HEK293T (cell line): ENCODE results near the gene OR10G2.
"Not testable (repeated sequence)": the region's sequence is repeated elsewhere in the genome, so short reads cannot be mapped to it uniquely, and the experiment has no call there.

ENCODE experiments used
- CTCF ChIA-PET: fragments of 350-600 bp; formaldehyde crosslinking; extraction: SDS; loops from one replicate; lab custom pipeline; 2021; ENCODE audit warnings: antibody characterized with exemption, inconsistent platforms; lab: Yijun Ruan, JAX
- POLR2A ChIA-PET: fragments of 350-600 bp; formaldehyde crosslinking; extraction: SDS; loops from one replicate; lab custom pipeline; 2020; ENCODE audit warnings: antibody characterized with exemption, inconsistent platforms; lab: Yijun Ruan, JAX
- DNase-seq: peaks from one replicate; pipeline ENCODE4 v3.0.0; 2012; ENCODE audit warnings: mixed read lengths; ENCODE audit errors: extremely low spot score
- ARNT ChIP-seq: fragments of 450-650 bp; IDR thresholded peaks from 2 replicates; pipeline ENCODE4 v1.6.1; 2017; ENCODE audit warnings: mild to moderate bottlenecking
- BHLHE40 ChIP-seq: fragments of 450-650 bp; IDR thresholded peaks from 2 replicates; pipeline ENCODE4 v1.6.1; 2016; ENCODE audit warnings: mild to moderate bottlenecking, moderate library complexity, borderline replicate concordance
- CTBP1 ChIP-seq: fragments of 450-650 bp; IDR thresholded peaks from 2 replicates; pipeline ENCODE4 v1.6.1; 2016; ENCODE audit warnings: borderline replicate concordance
- ELF4 ChIP-seq: fragments of 450-650 bp; IDR thresholded peaks from 2 replicates; pipeline ENCODE4 v1.6.1; 2017; ENCODE audit warnings: antibody characterized with exemption
- FOXA1 ChIP-seq: fragments of 450-650 bp; IDR thresholded peaks from 2 replicates; pipeline ENCODE4 v1.6.1; 2016; ENCODE audit warnings: mild to moderate bottlenecking
- FOXK2 ChIP-seq: fragments of 450-650 bp; IDR thresholded peaks from 2 replicates; pipeline ENCODE4 v1.6.1; 2016; ENCODE audit warnings: mild to moderate bottlenecking
- FOXM1 ChIP-seq: fragments of 450-650 bp; IDR thresholded peaks from 2 replicates; pipeline ENCODE4 v1.6.1; 2017; ENCODE audit warnings: mild to moderate bottlenecking, borderline replicate concordance
- HDGF ChIP-seq: fragments of 450-650 bp; IDR thresholded peaks from 2 replicates; pipeline ENCODE4 v1.6.1; 2017; ENCODE audit warnings: antibody characterized with exemption, borderline replicate concordance
- L3MBTL2 ChIP-seq: fragments of 450-650 bp; conservative IDR thresholded peaks from 2 replicates; pipeline ENCODE4 v1.6.1; 2016; ENCODE audit warnings: mild to moderate bottlenecking
- LEF1 ChIP-seq: fragments of 450-650 bp; IDR thresholded peaks from 2 replicates; pipeline ENCODE4 v1.6.1; 2017; ENCODE audit warnings: mild to moderate bottlenecking, borderline replicate concordance
- NFRKB ChIP-seq: fragments of 450-650 bp; IDR thresholded peaks from 2 replicates; pipeline ENCODE4 v1.6.1; 2016; ENCODE audit warnings: mild to moderate bottlenecking, moderate library complexity
- SP1 ChIP-seq: fragments of 450-650 bp; IDR thresholded peaks from 2 replicates; pipeline ENCODE4 v1.6.1; 2017
- SUZ12 ChIP-seq: fragments of 450-650 bp; IDR thresholded peaks from 2 replicates; pipeline ENCODE4 v1.6.1; 2016; ENCODE audit warnings: mild to moderate bottlenecking
- TARDBP ChIP-seq: fragments of 450-650 bp; IDR thresholded peaks from 2 replicates; pipeline ENCODE4 v1.6.1; 2016
- ZNF384 ChIP-seq: fragments of 450-650 bp; IDR thresholded peaks from 2 replicates; pipeline ENCODE4 v1.6.1; 2016
- TF ChIP-seq, protein P1 (sequence below): fragments of 450-650 bp; IDR thresholded peaks from 2 replicates; pipeline ENCODE4 v1.6.1; 2016

OR10G2 gene

DNA sequence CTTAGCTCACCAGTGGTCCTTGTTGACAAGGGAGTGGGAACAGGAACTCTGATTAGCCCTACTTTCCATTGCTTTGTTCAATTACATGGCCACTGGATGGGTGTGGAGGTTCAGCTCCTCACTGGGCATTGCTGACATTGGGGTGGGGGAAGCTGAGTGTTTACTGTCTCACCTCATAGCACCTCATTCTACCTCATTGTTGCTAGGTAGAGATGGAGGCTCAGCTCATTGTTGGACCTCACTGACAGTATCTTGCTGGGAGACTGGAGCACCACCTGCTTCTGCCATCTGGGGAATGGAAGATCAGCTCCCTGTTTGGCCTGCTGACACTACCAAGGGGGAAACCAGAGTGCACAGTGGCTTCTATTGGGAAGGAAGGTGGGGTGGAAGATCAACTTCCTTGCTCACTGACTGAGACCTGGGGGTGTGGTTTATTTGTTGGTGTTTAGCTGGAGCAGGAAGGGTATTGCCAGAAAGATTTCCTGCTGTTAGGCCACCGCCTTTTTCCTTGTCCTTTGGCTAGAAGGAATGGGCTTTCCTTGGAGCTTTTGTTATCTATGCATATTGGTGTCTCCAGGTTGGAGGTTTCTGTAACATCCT is 17.6 kb upstream of the OR10G2 start:
- DNase-seq: no peak
- ChIA-PET POLR2A (no interaction called here), CTCF (no interaction called here)
- TF ChIP-seq CTBP1 (no peak), SUZ12 (no peak), LEF1 (no peak), FOXM1 (no peak), SP1 (no peak), ZNF384 (no peak), HDGF (no peak), BHLHE40 (no peak), FOXK2 (no peak), NFRKB (no peak), FOXA1 (no peak)
- TF ChIP-seq, protein P1, sequence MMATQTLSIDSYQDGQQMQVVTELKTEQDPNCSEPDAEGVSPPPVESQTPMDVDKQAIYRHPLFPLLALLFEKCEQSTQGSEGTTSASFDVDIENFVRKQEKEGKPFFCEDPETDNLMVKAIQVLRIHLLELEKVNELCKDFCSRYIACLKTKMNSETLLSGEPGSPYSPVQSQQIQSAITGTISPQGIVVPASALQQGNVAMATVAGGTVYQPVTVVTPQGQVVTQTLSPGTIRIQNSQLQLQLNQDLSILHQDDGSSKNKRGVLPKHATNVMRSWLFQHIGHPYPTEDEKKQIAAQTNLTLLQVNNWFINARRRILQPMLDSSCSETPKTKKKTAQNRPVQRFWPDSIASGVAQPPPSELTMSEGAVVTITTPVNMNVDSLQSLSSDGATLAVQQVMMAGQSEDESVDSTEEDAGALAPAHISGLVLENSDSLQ: no peak

DNA sequence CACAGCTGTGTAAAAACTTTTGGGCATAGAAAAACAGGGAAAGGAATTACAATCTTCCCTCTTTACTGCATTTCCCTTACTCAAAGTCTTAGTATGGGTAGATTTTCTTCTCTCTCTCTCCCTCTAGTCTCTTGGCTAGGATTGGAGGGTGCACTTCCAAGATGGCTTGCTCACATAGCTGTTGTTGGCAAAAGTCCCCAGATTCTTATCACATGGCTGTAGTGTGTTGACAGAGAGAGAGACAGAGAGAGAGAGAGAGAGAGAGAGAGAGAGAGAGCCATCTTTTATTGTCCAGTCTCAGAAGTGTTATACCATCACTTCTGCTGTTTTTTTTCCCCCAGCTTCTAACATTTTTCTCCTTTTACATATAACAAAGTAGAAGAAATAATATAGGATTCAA is 12.6 kb upstream of the OR10G2 start:
- no peak for DNase-seq
- CTCF ChIA-PET: interaction anchor here (0.7 kb wide), 1 partner anchor 8 kb away, joined by 3 read pairs; no protein-coding TSS in a partner anchor
- no peak for TF ChIP-seq BHLHE40
- no peak for TF ChIP-seq ARNT
- POLR2A ChIA-PET: no interaction called here

DNA sequence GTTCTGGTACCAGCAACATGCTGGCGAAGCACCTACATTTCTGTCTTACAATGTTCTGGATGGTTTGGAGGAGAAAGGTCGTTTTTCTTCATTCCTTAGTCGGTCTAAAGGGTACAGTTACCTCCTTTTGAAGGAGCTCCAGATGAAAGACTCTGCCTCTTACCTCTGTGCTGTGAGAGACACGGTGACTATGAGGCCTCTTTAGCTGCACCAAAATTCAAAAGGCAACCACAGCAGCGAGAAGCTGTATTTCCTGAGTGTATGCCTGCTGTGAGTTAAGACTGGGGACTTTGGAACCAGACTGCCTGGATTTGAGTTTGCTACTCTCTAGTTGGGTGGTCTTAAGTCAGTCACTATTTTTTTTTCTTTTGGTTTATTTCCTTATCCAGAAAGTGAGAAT is 8.7 kb upstream of the OR10G2 start:
- no peak for DNase-seq
- TF ChIP-seq NFRKB: no peak
- TF ChIP-seq FOXM1: no peak
- TF ChIP-seq FOXA1: no peak
- TF ChIP-seq BHLHE40: no peak
- TF ChIP-seq HDGF: no peak
- TF ChIP-seq FOXK2: no peak
- no peak for TF ChIP-seq ELF4
- TF ChIP-seq SP1: no peak
- no peak for TF ChIP-seq ARNT
- no peak for TF ChIP-seq CTBP1
- TF ChIP-seq LEF1: no peak
- TF ChIP-seq ZNF384: no peak
- no peak for TF ChIP-seq TARDBP
- no peak for TF ChIP-seq SUZ12
- TF ChIP-seq L3MBTL2: no peak
- TF ChIP-seq, protein P1: no peak
- ChIA-PET POLR2A (no interaction called here), CTCF (no interaction called here)

DNA sequence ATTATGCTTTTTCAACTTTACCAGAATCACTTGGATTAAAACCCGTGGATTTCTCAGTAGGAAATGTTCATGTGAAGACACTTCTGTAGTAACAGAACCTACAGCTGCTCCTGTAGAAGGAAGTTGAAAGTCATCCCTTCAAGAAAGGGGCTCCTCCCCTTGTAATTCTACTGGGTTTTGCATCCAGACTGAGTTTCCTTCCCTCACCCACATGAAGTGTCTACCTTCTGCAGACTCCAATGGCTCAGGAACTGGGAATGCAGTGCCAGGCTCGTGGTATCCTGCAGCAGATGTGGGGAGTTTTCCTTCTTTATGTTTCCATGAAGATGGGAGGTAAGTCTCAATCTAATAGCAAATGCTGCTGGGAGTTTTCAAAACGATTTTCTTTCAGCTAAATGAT is 7.9 kb upstream of the OR10G2 start:
- DNase-seq: no peak
- CTCF ChIA-PET: no interaction called here
- POLR2A ChIA-PET: no interaction called here
- no peak for TF ChIP-seq NFRKB
- no peak for TF ChIP-seq SP1
- TF ChIP-seq TARDBP: no peak
- TF ChIP-seq FOXM1: no peak
- TF ChIP-seq, protein P1: no peak
- no peak for TF ChIP-seq FOXA1
- TF ChIP-seq FOXK2: no peak
- no peak for TF ChIP-seq BHLHE40
- TF ChIP-seq ARNT: no peak
- no peak for TF ChIP-seq L3MBTL2
- TF ChIP-seq HDGF: no peak
- no peak for TF ChIP-seq ELF4
- no peak for TF ChIP-seq ZNF384
- no peak for TF ChIP-seq LEF1

DNA sequence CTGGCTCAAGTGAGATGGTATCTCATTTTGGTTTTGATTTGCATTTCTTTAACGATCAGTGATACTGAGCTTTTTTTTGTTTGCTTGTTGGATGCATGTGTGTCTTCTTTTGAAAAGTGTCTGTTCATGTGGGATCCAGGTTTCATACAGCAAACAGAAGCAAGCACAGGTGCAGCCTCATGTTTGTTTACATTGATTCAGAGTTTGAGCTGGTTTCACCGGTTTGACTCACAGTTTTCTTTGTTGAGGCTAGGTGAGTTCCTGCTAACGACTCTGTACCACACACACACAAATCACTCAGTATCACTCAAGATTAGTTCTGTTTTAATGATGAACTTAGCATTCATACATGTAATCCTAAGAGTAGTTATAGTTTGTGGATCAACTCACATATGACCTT is 3.7 kb downstream of the OR10G2 start:
- DNase-seq: no peak
- no peak for TF ChIP-seq FOXM1
- no peak for TF ChIP-seq L3MBTL2
- no peak for TF ChIP-seq ELF4
- no peak for TF ChIP-seq FOXK2
- TF ChIP-seq, protein P1: no peak
- no peak for TF ChIP-seq SP1
- TF ChIP-seq BHLHE40: no peak
- no peak for TF ChIP-seq LEF1
- no peak for TF ChIP-seq ARNT
- no peak for TF ChIP-seq SUZ12
- TF ChIP-seq ZNF384: no peak
- no peak for TF ChIP-seq TARDBP
- TF ChIP-seq CTBP1: no peak
- no peak for TF ChIP-seq NFRKB
- TF ChIP-seq FOXA1: no peak
- TF ChIP-seq HDGF: no peak
- ChIA-PET CTCF (interaction anchor here (0.6 to 1.3 kb wide), 2 partner anchors 80 to 118 kb away, joined by 4 to 5 read pairs; no protein-coding TSS in a partner anchor), POLR2A (no interaction called here)

DNA sequence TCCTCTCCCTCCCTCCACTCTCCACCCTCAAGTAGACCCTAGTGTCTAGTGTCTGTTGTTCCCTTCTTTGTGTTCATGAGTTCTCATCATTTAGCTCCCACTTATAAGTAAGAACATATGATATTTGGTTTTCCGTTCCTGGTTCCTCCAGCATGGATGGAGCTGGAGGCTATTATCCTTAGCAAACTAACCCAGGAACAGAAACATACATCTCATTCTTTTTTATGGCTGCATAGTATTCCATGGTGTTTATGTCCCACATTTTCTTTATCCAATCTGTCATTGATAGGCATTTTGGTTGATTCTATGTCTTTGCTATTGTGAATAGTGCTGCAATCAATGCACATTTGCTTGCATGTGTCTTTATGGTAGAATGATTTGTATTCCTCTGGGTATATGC is 4.2 kb downstream of the OR10G2 start:
- CTCF ChIA-PET: interaction anchor here (0.6 to 1.3 kb wide), 2 partner anchors 81 to 118 kb away, joined by 4 to 5 read pairs; no protein-coding TSS in a partner anchor
- POLR2A ChIA-PET: not testable (repeated sequence)

More for the DNA sequence above, 4.2 kb downstream of the OR10G2 start:
- DNase-seq: not testable (repeated sequence)
